ENCODE results near the gene STAC.

STAC gene

DNA sequence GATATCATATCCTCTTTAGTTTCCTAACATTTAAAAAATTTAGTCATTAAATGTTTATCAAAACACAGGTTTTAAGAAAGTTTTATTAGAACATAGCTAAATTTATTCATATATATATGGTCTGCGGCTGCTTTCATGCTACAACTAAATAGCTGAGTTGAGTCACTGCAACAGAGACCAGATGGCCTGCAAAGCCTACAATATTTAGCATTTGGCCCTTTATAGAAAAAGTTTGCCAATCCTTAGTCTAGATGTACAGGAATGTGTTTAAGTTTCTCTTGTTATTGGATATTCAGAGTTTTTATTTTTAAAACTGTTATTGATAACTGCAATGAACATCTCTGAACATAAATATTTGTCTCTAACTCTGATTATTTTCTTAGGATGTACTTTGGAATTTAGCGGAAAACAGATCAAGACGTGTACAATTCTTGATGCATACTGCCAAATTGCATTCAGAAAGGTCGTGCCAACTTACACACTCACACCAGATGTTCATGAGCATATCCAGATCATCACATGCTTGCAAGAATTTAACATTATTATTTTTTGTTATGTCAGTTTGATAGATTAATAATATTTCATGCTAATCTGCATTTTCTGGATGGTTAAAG, 157.9 kb downstream of the STAC start:
- no peaks in the 10 kb centered on the region for H3K9me3 ChIP-seq (ENCODE audit: severe bottlenecking)
- no peaks in the 10 kb centered on the region for H3K27me3 ChIP-seq (ENCODE audit: insufficient read depth, poor library complexity, severe bottlenecking)
- ATAC-seq (ENCODE audit: low read depth) = no peak
- H3K4me3 ChIP-seq (ENCODE audit: severe bottlenecking) = no peak overlapping the region
- H3K36me3 ChIP-seq (ENCODE audit: low read depth) = no peaks in the 10 kb centered on the region
- no peaks in the 10 kb centered on the region for H3K4me1 ChIP-seq (ENCODE audit: insufficient read depth, poor library complexity, severe bottlenecking)
- no peak overlapping the region for H3K27ac ChIP-seq (ENCODE audit: poor library complexity, severe bottlenecking)
- TF ChIP-seq CTCF (IDR thresholded peaks at IDR 0.05; ENCODE audit: poor library complexity, severe bottlenecking) = no peak
- DNase-seq (ENCODE audit: low spot score) = no peak

DNA sequence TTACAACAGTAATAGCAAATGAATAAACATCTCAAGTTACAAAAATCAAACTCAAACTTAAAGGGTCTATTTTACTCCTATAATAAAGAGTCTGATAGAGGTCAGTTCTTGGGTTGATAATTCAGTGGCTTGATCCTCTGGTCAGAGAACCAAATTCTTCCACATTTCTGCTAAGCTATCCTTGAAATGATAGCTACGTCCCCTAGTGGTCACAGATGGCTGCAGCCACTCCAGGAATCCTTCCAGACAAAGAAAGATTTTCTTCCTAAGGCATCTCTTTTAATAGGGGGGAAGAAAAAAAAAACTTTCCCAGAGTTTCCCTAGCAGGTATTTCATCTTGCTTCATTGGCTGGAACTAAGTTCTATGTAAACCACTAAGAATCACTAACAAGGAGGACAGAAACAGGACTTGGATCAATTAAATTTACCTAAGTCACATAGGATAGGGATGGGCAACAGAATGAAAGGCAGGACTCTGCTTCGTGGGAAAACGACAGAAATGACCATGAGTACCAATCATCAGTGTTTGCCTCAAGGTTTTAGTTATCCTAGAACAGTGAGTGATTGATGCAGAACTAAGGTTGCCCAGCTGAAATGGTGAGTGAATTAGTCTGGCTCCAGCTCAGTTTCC, 160.7 kb downstream of the STAC start:
- Histone ChIP-seq H3K4me3 (ENCODE audit: severe bottlenecking) (no peak overlapping the region), H3K4me1 (ENCODE audit: insufficient read depth, poor library complexity, severe bottlenecking) (no peaks in the 10 kb centered on the region), H3K36me3 (ENCODE audit: low read depth) (no peaks in the 10 kb centered on the region), H3K9me3 (ENCODE audit: severe bottlenecking) (no peaks in the 10 kb centered on the region), H3K27me3 (ENCODE audit: insufficient read depth, poor library complexity, severe bottlenecking) (no peaks in the 10 kb centered on the region), H3K27ac (ENCODE audit: poor library complexity, severe bottlenecking) (no peak overlapping the region)
- ATAC-seq (ENCODE audit: low read depth) (peak; percentile 41; the same call in 1 of the 3 replicates), DNase-seq (ENCODE audit: low spot score) (no peak)
- peak; percentile 82 for TF ChIP-seq CTCF (IDR thresholded peaks at IDR 0.05; ENCODE audit: poor library complexity, severe bottlenecking)

DNA sequence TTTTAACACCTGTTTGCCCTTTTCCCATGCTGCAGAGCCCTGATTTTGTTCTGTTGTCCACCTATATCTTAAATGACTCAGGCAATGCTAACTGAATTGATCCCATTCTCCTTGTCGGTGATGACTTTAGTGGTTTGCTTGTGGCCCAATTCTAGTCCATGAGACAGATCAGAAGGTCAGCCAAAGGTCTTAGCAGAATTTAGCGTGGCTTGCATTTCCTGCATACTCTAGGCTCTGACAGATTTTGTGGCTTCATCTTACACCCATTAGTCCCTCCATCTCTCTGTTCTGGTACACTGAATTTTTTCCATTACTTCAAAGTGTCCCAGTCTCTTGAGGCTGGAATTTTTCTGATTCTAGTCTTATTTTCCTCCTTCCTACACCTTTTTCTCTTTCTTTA, 161.9 kb downstream of the STAC start:
- no peak for DNase-seq (ENCODE audit: low spot score)
- TF ChIP-seq CTCF (IDR thresholded peaks at IDR 0.05; ENCODE audit: poor library complexity, severe bottlenecking) = no peak

GRCh38 chr3:36543276-36543997, 163.1 kb downstream of the STAC start:
- no peak overlapping the region for H3K4me3 ChIP-seq (ENCODE audit: severe bottlenecking)
- no peak for TF ChIP-seq CTCF (IDR thresholded peaks at IDR 0.05; ENCODE audit: poor library complexity, severe bottlenecking)
- H3K27me3 ChIP-seq (ENCODE audit: insufficient read depth, poor library complexity, severe bottlenecking) = no peaks in the 10 kb centered on the region
- H3K27ac ChIP-seq (ENCODE audit: poor library complexity, severe bottlenecking) = no peak overlapping the region
- DNase-seq (ENCODE audit: low spot score) (no peak), ATAC-seq (ENCODE audit: low read depth) (no peak)
- H3K9me3 ChIP-seq (ENCODE audit: severe bottlenecking) = no peaks in the 10 kb centered on the region
- H3K4me1 ChIP-seq (ENCODE audit: insufficient read depth, poor library complexity, severe bottlenecking) = no peaks in the 10 kb centered on the region
- H3K36me3 ChIP-seq (ENCODE audit: low read depth) = no peaks in the 10 kb centered on the region

More for the DNA sequence above, 161.9 kb downstream of the STAC start:
- Histone ChIP-seq H3K4me3 (ENCODE audit: severe bottlenecking) (no peak overlapping the region), H3K9me3 (ENCODE audit: severe bottlenecking) (no peaks in the 10 kb centered on the region), H3K4me1 (ENCODE audit: insufficient read depth, poor library complexity, severe bottlenecking) (no peaks in the 10 kb centered on the region), H3K27ac (ENCODE audit: poor library complexity, severe bottlenecking) (no peak overlapping the region), H3K27me3 (ENCODE audit: insufficient read depth, poor library complexity, severe bottlenecking) (no peaks in the 10 kb centered on the region), H3K36me3 (ENCODE audit: low read depth) (no peaks in the 10 kb centered on the region)
- no peak for ATAC-seq (ENCODE audit: low read depth)
